VCaP (cell line): ENCODE results near the gene SMIM9.

Experiments
- H3K27ac ChIP-seq: fragments of 450-650 bp; 2 replicates; pipeline ENCODE4 v1.5.1; 2017
- CTCF ChIP-seq: fragments of 450-650 bp; conservative IDR thresholded peaks from 2 replicates; pipeline ENCODE4 v1.5.1; 2017; ENCODE audit warnings: mild to moderate bottlenecking, moderate library complexity

Gene SMIM9

GRCh38 chrX:154802947-154803346 lies 31.5 kb downstream of the SMIM9 start:
- peak overlapping the region; percentile 86 for H3K27ac ChIP-seq
- TF ChIP-seq CTCF, result no peak

GRCh38 chrX:154800478-154801210 lies 33.8 kb downstream of the SMIM9 start:
- no peak for TF ChIP-seq CTCF
- peak overlapping the region; percentile 86 for H3K27ac ChIP-seq

GRCh38 chrX:154799556-154800348 lies 34.7 kb downstream of the SMIM9 start:
- H3K27ac ChIP-seq, result peak overlapping the region; percentile 86

GRCh38 chrX:154797006-154797405 lies 37.5 kb downstream of the SMIM9 start:
- H3K27ac ChIP-seq, result no peak overlapping the region; the same call in 1 of the 2 replicates
- TF ChIP-seq CTCF, result no peak

More at GRCh38 chrX:154799556-154800348, 34.7 kb downstream of the SMIM9 start:
- no peak for TF ChIP-seq CTCF

- no peak overlapping the region for H3K27ac ChIP-seq
- no peak for TF ChIP-seq CTCF
Measured at GRCh38 chrX:154795016-154795415, 39.4 kb downstream of the SMIM9 start.

- TF ChIP-seq CTCF, result no peak
- H3K27ac ChIP-seq, result peak overlapping the region; percentile 5; the same call in 1 of the 2 replicates
Measured at GRCh38 chrX:154793084-154793795, 41.2 kb downstream of the SMIM9 start.

- H3K27ac ChIP-seq, result no peak overlapping the region
- no peak for TF ChIP-seq CTCF
Measured at GRCh38 chrX:154791939-154792338, 42.5 kb downstream of the SMIM9 start.
